A549 (cell line): ENCODE data around the gene RPL19. TPM values are rescaled to one million over a fixed set of nuclear protein-coding genes. Genes with fewer than 3 reads are reported as not detected.
A peak's percentile ranks its signal among the peaks of the same experiment; 100 is the strongest.

ENCODE experiments used
- ATAC-seq, 2 experiments: fragments of 200-7000 bp in 1 of 2; fragments of >200 bp in 1 of 2; cut with Nextera tagmentation in 1 of 2; cut with Tn5 transposase in 1 of 2; 3 replicates each; pipeline versions ENCODE4 v1.8.0 to v1.9.1; 2018 to 2020; ENCODE audit warnings: mild to moderate bottlenecking in 1 of 2, moderate library complexity in 1 of 2
- CTCF ChIA-PET: fragments of 300-600 bp; sonication (Branson Sonifier 250); formaldehyde crosslinking; extraction: SDS; loops from one replicate; lab custom pipeline; 2021; ENCODE audit warnings: antibody characterized with exemption, inconsistent platforms; lab: Yijun Ruan, JAX
- POLR2A ChIA-PET: fragments of 350-600 bp; formaldehyde crosslinking; extraction: SDS; loops from one replicate; lab custom pipeline; 2021; ENCODE audit warnings: antibody characterized with exemption, inconsistent platforms; lab: Yijun Ruan, JAX
- DNase-seq, 2 experiments: peaks; one replicate each; pipeline versions ENCODE4 v3.0.0 to v3.0.0-alpha.2; 2011 to 2016; ENCODE audit warnings: low read depth in 1 of 2, low spot score in 1 of 2
- FAIRE-seq: peaks from 2 replicates; lab custom pipeline; 2011; peaks lifted over from hg19 to GRCh38; lab: Jason Lieb, UNC
- H3K27ac ChIP-seq, 2 experiments: fragments of >200 bp; sonication (Bioruptor Twin); formaldehyde crosslinking; 3 replicates each; pipeline ENCODE4 v1.5.1; 2016 to 2017
- H3K4me1 ChIP-seq: fragments of >200 bp; sonication (Bioruptor Twin); formaldehyde crosslinking; 3 replicates; pipeline ENCODE4 v1.6.1; 2016
- H3K4me2 ChIP-seq: fragments of >200 bp; sonication (Bioruptor Twin); formaldehyde crosslinking; 3 replicates; pipeline ENCODE4 v1.6.1; 2016
- H3K4me3 ChIP-seq: fragments of >200 bp; sonication (Bioruptor Twin); formaldehyde crosslinking; 3 replicates; pipeline ENCODE4 v1.5.1; 2016
- H3K9me3 ChIP-seq: fragments of >200 bp; sonication (Bioruptor Twin); formaldehyde crosslinking; 3 replicates; pipeline ENCODE4 v1.6.1; 2016
- ATOH8 ChIP-seq: fragments of 250-450 bp; sonication (Bioruptor Pico); IDR thresholded peaks from 2 replicates; pipeline ENCODE4 v1.5.0; 2020; ENCODE audit warnings: low read depth, mild to moderate bottlenecking, moderate library complexity
- BHLHE40 ChIP-seq: IDR thresholded peaks from 2 replicates; pipeline ENCODE4 v1.6.1; 2012; ENCODE audit warnings: low read depth, low read length, inconsistent platforms
- CBX8 ChIP-seq: fragments of 200-600 bp; sonication (generic); IDR thresholded peaks from 2 replicates; pipeline ENCODE4 v1.6.1; 2016
- CHD4 ChIP-seq: fragments of 200-600 bp; sonication (generic); IDR thresholded peaks from 2 replicates; pipeline ENCODE4 v1.6.1; 2016; ENCODE audit warnings: antibody characterized with exemption, mild to moderate bottlenecking, borderline replicate concordance
- EHF ChIP-seq: fragments of 250-450 bp; sonication (Bioruptor Pico); IDR thresholded peaks from 2 replicates; pipeline ENCODE4 v1.5.0; 2020; ENCODE audit warnings: mild to moderate bottlenecking
- ESRRA ChIP-seq: fragments of 150-350 bp; IDR thresholded peaks from 2 replicates; pipeline ENCODE4 v1.6.1; 2014; ENCODE audit warnings: mild to moderate bottlenecking, low read length, borderline replicate concordance
- FOSL2 ChIP-seq, 2 experiments: fragments of 450-650 bp in 1 of 2; fragments of >200 bp in 1 of 2; sonication (Bioruptor Twin) in 1 of 2; formaldehyde crosslinking; IDR thresholded peaks; 2 replicates each; pipeline versions ENCODE4 v1.5.0 to v1.6.1; 2016 to 2020; ENCODE audit warnings: mild to moderate bottlenecking in 1 of 2, moderate library complexity in 1 of 2
- HEYL ChIP-seq: fragments of 250-450 bp; sonication (Bioruptor Pico); IDR thresholded peaks from 2 replicates; pipeline ENCODE4 v1.8.0; 2021; ENCODE audit warnings: mild to moderate bottlenecking, moderate library complexity
- HOXB13 ChIP-seq: fragments of 250-450 bp; sonication (Bioruptor Pico); IDR thresholded peaks from 2 replicates; pipeline ENCODE4 v1.5.0; 2020; ENCODE audit warnings: low read depth, mild to moderate bottlenecking, moderate library complexity
- JUN ChIP-seq, 2 experiments: fragments of >200 bp; sonication (Bioruptor Twin); formaldehyde crosslinking; IDR thresholded peaks; 2 replicates in 1 of 2; 3 replicates in 1 of 2; pipeline ENCODE4 v1.6.1; 2016 to 2017
- MYC ChIP-seq: IDR thresholded peaks from 2 replicates; pipeline ENCODE4 v1.6.1; 2012; ENCODE audit warnings: mild to moderate bottlenecking, inconsistent platforms, low read length, improper control_type of control experiment, borderline replicate concordance
- NFE2L2 ChIP-seq: fragments of 150-350 bp; conservative IDR thresholded peaks from 2 replicates; pipeline ENCODE4 v1.6.1; 2014; ENCODE audit warnings: low read length
- NPAS2 ChIP-seq: fragments of 250-450 bp; sonication (Bioruptor Pico); IDR thresholded peaks from 2 replicates; pipeline ENCODE4 v1.8.0; 2022; ENCODE audit warnings: mild to moderate bottlenecking, moderate library complexity, borderline replicate concordance
- NR3C1 ChIP-seq: fragments of >200 bp; sonication (Bioruptor Twin); formaldehyde crosslinking; IDR thresholded peaks from 3 replicates; pipeline ENCODE4 v1.6.1; 2017
- PBX3 ChIP-seq: IDR thresholded peaks from 2 replicates; pipeline ENCODE4 v1.6.1; 2012
- POLR2A ChIP-seq: IDR thresholded peaks from 2 replicates; pipeline ENCODE4 v1.6.1; 2012; ENCODE audit warnings: mild to moderate bottlenecking, low read length
- RAD21 ChIP-seq, 2 experiments: fragments of >200 bp in 1 of 2; sonication (Bioruptor Twin) in 1 of 2; formaldehyde crosslinking in 1 of 2; IDR thresholded peaks in 1 of 2; conservative IDR thresholded peaks in 1 of 2; 2 replicates in 1 of 2; 3 replicates in 1 of 2; pipeline ENCODE4 v1.6.1; 2012 to 2018; ENCODE audit warnings: inconsistent platforms in 1 of 2
- RARB ChIP-seq: fragments of 250-450 bp; sonication (Bioruptor Pico); IDR thresholded peaks from 2 replicates; pipeline ENCODE4 v1.8.0; 2021; ENCODE audit warnings: mild to moderate bottlenecking, moderate library complexity
- SMC3 ChIP-seq: fragments of >200 bp; sonication (Bioruptor Twin); formaldehyde crosslinking; IDR thresholded peaks from 3 replicates; pipeline ENCODE4 v1.6.1; 2018; ENCODE audit warnings: inconsistent platforms
- SREBF2 ChIP-seq: fragments of 450-650 bp; IDR thresholded peaks from 2 replicates; pipeline ENCODE4 v1.6.1; 2014; ENCODE audit warnings: mild to moderate bottlenecking, moderate library complexity
- TFCP2L1 ChIP-seq: fragments of 250-450 bp; sonication (Bioruptor Pico); IDR thresholded peaks from 2 replicates; pipeline ENCODE4 v1.5.0; 2021; ENCODE audit warnings: mild to moderate bottlenecking
- ZNF302 ChIP-seq: fragments of 250-450 bp; sonication (Bioruptor Pico); IDR thresholded peaks from 2 replicates; pipeline ENCODE4 v1.9.0; 2021; ENCODE audit warnings: inconsistent platforms, mild to moderate bottlenecking, moderate library complexity
- ZSCAN20 ChIP-seq: fragments of 250-450 bp; sonication (Bioruptor Pico); IDR thresholded peaks from 2 replicates; pipeline ENCODE4 v1.8.0; 2022; ENCODE audit warnings: mild to moderate bottlenecking, moderate library complexity
- WGBS: methylation state at CpG from one replicate; pipeline ENCODE4 v1.1.6; 2017; ENCODE audit errors: missing lambda C conversion rate; 5-methylcytosine and 5-hydroxymethylcytosine counted together
- polyA plus RNA-seq, 4 experiments: library from polyadenylated mRNA; depleted of rRNA in 3 of 4; stranded (reverse); fragments of >200 nt; fragmentation: RNase III in 1 of 4; extraction: RNeasy Plus Mini Kit Qiagen cat#74134 plus additional on column Dnase treatment in 1 of 4; gene quantifications; 2 replicates in 3 of 4; 3 replicates in 1 of 4; pipeline ENCODE4 v1.2.3, GENCODE V29; 2011 to 2017
- TF ChIP-seq, protein P1 (sequence below): fragments of >200 bp; sonication (Bioruptor Twin); formaldehyde crosslinking; IDR thresholded peaks from 3 replicates; pipeline ENCODE4 v1.5.1; 2016

RPL19 gene
- polyA plus RNA-seq, 2 of the 4 experiments (the other 2 are of a cell fraction): 2,211 to 2,862 TPM

- ATAC-seq (peak in 1 of 2 experiments; percentile 38; a peak in 3 of 6 replicates), DNase-seq (peak; percentile 60 to 68), FAIRE-seq (no peak)
- no peaks in the 10 kb centered on the region for H3K9me3 ChIP-seq
- WGBS: 64% methylated on average over 16 of the region's 16 CpGs
- no peak overlapping the region; a peak in 1 of 6 replicates for H3K27ac ChIP-seq
- peaks cover 40% of the 10 kb centered on the region for H3K4me1 ChIP-seq
- POLR2A ChIA-PET: no interaction called here
- TF ChIP-seq POLR2A (no peak), HEYL (CRISPR knock-in tag) (no peak), RAD21 (conservative IDR thresholded peaks at IDR 0.05 in 1 of 2, IDR thresholded peaks at IDR 0.05 in 1 of 2) (peak in 1 of 2 experiments; percentile 43; a peak in 2 of 5 replicates), RARB (no peak), FOSL2 (IDR thresholded peaks at IDR 0.05) (no peak), FOSL2 (CRISPR knock-in tag; IDR thresholded peaks at IDR 0.05) (no peak), NFE2L2 (no peak), SMC3 (peak; percentile 39), JUN (IDR thresholded peaks at IDR 0.05) (no peak)
- TF ChIP-seq, protein P1, sequence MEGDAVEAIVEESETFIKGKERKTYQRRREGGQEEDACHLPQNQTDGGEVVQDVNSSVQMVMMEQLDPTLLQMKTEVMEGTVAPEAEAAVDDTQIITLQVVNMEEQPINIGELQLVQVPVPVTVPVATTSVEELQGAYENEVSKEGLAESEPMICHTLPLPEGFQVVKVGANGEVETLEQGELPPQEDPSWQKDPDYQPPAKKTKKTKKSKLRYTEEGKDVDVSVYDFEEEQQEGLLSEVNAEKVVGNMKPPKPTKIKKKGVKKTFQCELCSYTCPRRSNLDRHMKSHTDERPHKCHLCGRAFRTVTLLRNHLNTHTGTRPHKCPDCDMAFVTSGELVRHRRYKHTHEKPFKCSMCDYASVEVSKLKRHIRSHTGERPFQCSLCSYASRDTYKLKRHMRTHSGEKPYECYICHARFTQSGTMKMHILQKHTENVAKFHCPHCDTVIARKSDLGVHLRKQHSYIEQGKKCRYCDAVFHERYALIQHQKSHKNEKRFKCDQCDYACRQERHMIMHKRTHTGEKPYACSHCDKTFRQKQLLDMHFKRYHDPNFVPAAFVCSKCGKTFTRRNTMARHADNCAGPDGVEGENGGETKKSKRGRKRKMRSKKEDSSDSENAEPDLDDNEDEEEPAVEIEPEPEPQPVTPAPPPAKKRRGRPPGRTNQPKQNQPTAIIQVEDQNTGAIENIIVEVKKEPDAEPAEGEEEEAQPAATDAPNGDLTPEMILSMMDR: peak; percentile 50
- TF ChIP-seq, all 56 proteins: peak for 3
- Histone ChIP-seq H3K4me2 (no peak overlapping the region), H3K4me3 (no peak overlapping the region)
- CTCF ChIA-PET: interaction anchor here (0.7 to 21.6 kb wide), 7 partner anchors 4 to 257 kb away, joined by 3 to 1140 read pairs (median 355); partner anchors contain the start of genes ARL5C, CACNB1, PLXDC1 and RPL19
These were observed 39.7 kb downstream of the RPL19 start for GRCh38 chr17:39239640-39240314.

DNA sequence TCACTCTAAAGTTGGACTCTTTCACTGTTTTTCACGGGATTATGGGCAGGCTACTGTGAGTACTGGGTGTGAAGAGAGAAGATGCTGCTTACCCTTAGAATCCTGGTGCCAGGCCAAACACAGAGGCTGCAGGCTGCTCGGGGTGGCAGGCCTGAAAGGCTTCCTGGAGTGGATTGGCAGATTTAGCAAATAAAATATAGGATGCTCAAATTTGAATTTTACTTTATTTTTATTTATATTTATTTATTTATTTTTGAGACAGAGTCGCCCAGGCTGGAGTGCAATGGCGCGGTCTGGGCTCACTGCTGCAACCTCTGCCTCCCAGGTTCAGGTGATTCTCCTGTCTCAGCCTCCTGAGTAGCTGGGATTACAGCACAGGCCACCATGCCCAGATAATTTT is 40.5 kb downstream of the RPL19 start:
- no peak for DNase-seq

DNA sequence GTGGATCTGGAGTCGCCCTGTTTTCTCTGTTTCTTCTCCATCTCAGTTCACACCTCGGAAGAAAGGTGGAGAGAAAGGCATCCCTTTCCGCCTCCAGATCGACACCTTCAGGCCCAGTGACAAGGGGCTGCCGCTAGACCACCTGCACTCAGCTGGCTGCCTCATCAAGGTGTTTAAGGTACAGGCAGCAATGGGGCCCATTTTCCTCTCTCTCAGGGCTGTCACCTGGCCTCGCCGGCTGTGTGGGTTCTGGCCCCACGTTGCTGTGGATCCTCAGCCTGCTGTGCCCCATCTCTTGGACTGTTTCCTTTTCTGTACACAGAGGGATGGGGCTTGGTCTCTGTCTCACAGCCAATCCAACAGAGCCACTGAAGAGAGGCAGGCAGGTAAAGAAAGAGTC is 43.1 kb downstream of the RPL19 start:
- FAIRE-seq (no peak), DNase-seq (no peak), ATAC-seq (no peak)
- H3K27ac ChIP-seq: no peak overlapping the region
- 82% methylated on average over 8 of the region's 8 CpGs for WGBS
- H3K4me2 ChIP-seq: no peak overlapping the region
- ChIA-PET CTCF (interaction anchor here (0.6 to 21.6 kb wide), 9 partner anchors 7 to 883 kb away, joined by 3 to 1140 read pairs (median 47); partner anchors contain the start of genes ARL5C, CACNB1, PLXDC1 and RPL19), POLR2A (no interaction called here)
- no peak overlapping the region for H3K4me3 ChIP-seq
- peaks cover 13% of the 10 kb centered on the region for H3K4me1 ChIP-seq
- H3K9me3 ChIP-seq: no peaks in the 10 kb centered on the region
- TF ChIP-seq ZNF302 (CRISPR knock-in tag): no peak
- no peak for TF ChIP-seq PBX3

More for the DNA sequence above, 40.5 kb downstream of the RPL19 start:
- FAIRE-seq: no peak
- TF ChIP-seq CHD4 (no peak), TFCP2L1 (CRISPR knock-in tag) (no peak), RARB (no peak), HOXB13 (no peak), NR3C1 (no peak), MYC (no peak), FOSL2 (IDR thresholded peaks at IDR 0.05) (no peak), FOSL2 (CRISPR knock-in tag; IDR thresholded peaks at IDR 0.05) (no peak), NFE2L2 (no peak), SREBF2 (no peak), ATOH8 (CRISPR knock-in tag) (no peak), ESRRA (no peak), SMC3 (no peak), ZSCAN20 (CRISPR knock-in tag) (no peak), BHLHE40 (no peak), POLR2A (no peak), NPAS2 (no peak), CBX8 (no peak), EHF (CRISPR knock-in tag) (no peak)
- Histone ChIP-seq H3K4me2 (no peak overlapping the region), H3K27ac (no peak overlapping the region), H3K4me1 (peaks cover 37% of the 10 kb centered on the region), H3K4me3 (no peak overlapping the region), H3K9me3 (no peaks in the 10 kb centered on the region)
- CTCF ChIA-PET: interaction anchor here (0.6 to 21.6 kb wide), 7 partner anchors 5 to 181 kb away, joined by 3 to 1140 read pairs (median 355); partner anchors contain the start of genes ARL5C, CACNB1, PLXDC1 and RPL19
- POLR2A ChIA-PET: no interaction called here
- WGBS: 72% methylated on average over 5 of the region's 5 CpGs
- ATAC-seq: no peak
